Smooth muscle cell of the brain vasculature (primary cell): Measurements from ENCODE around the gene FAM20B.
A peak's percentile ranks its signal among the peaks of the same experiment; 100 is the strongest.
"Not testable (repeated sequence)": the region's sequence is repeated elsewhere in the genome, so short reads cannot be mapped to it uniquely, and the experiment has no call there.

Experiments used
- DNase-seq: peaks from one replicate; pipeline ENCODE4 v3.0.0-alpha.2; 2012; ENCODE audit warnings: low read depth, low spot score

Gene FAM20B, protein sequence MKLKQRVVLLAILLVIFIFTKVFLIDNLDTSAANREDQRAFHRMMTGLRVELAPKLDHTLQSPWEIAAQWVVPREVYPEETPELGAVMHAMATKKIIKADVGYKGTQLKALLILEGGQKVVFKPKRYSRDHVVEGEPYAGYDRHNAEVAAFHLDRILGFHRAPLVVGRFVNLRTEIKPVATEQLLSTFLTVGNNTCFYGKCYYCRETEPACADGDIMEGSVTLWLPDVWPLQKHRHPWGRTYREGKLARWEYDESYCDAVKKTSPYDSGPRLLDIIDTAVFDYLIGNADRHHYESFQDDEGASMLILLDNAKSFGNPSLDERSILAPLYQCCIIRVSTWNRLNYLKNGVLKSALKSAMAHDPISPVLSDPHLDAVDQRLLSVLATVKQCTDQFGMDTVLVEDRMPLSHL

GRCh38 chr1:179025125-179025974 is at the start of gene FAM20B:
FAM20B (plus strand) TSS chr1:179025894; CDS start chr1:179043848, 17,954 bp downstream.
- DNase-seq = peak; percentile 80

GRCh38 chr1:178976541-178976940 is 49.2 kb upstream of the FAM20B start:
- DNase-seq = no peak

- DNase-seq = no peak
These were observed 39.5 kb upstream of the FAM20B start for GRCh38 chr1:178986204-178986603.

DNA sequence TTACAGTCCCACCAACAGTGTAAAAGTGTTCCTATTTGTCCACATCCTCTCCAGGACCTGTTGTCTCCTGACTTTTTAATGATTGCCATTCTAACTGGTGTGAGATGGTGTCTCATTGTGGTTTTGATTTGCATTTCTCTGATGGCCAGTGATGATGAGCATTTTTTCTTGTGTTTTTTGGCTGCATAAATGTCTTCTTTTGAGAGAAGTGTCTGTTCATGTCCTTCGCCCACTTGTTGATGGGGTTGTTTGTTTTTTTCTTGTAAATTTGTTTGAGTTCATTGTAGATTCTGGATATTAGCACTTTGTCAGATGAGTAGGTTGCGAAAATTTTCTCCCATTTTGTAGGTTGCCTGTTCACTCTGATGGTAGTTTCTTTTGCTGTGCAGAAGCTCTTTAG is 37.5 kb upstream of the FAM20B start:
- DNase-seq = not testable (repeated sequence)

GRCh38 chr1:178993559-178993958 is 32.1 kb upstream of the FAM20B start:
- DNase-seq = no peak

- no peak for DNase-seq
These were observed 28.3 kb upstream of the FAM20B start for GRCh38 chr1:178997428-178997827.

- no peak for DNase-seq
These were observed 27.4 kb upstream of the FAM20B start for GRCh38 chr1:178998295-178998694.

- no peak for DNase-seq
These were observed 26.6 kb upstream of the FAM20B start for GRCh38 chr1:178999061-178999460.

DNA sequence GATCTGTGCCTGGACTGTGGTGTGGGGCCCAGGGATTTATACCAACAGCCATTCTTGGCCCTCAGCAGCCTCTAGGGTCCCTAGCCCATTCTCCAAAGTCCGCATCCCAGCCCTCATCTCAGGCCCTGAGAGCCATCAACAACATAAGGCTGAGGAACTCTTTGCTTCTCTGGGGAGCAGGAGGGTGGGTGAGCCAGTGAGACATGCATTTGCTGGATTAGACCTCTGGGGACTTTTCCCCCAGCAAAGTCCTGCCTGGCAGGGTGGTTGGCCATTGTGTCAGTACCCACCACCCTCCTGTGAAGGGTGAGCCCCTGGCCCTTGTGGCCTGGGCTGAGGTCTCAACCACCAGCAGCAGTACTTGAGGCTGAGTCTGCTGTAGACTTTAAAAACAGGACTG is 24.2 kb upstream of the FAM20B start:
- no peak for DNase-seq

DNA sequence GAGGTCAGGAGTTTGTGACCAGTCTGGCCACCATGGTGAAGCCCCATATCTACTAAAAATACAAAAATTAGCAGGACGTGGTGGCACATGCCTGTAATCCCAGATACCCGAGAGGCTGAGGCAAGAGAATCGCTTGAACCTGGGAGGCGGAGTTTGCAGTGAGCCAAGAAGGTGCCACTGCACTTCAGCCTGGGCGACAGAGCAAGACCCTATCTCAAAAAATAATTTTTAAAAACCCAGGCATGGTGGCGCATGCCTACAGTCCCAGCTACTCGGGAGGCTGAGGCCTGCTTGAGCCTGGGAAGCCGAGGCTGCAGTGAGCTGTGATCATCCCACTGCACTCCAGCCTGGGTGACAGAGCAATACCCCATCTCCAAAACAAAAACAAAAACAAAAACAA is 23.6 kb upstream of the FAM20B start:
- not testable (repeated sequence) for DNase-seq

- peak; percentile 70 for DNase-seq
These were observed 22.9 kb upstream of the FAM20B start for GRCh38 chr1:179002552-179003345.

- no peak for DNase-seq
These were observed 22.1 kb upstream of the FAM20B start for GRCh38 chr1:179003512-179004066.

DNA sequence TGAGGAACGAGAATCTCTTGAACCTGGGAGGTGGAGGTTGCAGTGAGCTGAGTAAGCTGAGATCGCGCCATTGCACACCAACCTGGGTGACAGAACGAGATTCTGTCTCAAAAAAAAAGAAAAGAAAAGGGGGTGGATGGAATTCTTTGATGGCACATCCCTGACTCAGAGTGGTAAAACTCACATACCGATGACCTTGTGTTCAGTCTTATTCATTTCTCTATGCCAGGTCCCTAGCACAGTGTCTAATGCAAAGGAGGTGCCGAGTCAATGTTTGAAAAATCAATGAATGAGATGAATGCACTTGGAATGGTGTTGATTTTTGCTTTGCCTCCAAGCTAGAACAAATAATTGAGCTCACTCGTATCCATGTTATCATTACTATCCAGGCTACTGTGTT is 18.5 kb upstream of the FAM20B start:
- DNase-seq = no peak

DNA sequence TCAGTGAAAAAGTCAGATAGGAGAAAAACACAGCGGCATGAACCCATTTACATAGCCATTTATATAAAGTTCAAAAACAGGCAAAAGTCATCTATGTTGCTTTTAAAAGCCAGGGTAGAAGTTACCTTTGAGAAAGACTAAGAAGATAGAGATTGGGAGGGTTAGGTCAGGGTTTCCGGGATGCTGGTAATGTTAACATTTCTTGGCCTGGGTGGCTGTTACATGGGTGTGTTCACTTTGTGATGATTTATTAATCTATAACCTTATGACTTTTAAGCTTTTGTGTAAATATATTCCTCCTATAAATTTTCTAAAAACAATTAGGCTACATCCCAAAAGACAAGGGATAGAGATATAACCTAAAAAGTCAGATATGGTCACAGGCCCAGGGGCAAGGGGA is 15.0 kb upstream of the FAM20B start:
- no peak for DNase-seq

GRCh38 chr1:179012038-179012437 is 13.7 kb upstream of the FAM20B start:
- no peak for DNase-seq

DNA sequence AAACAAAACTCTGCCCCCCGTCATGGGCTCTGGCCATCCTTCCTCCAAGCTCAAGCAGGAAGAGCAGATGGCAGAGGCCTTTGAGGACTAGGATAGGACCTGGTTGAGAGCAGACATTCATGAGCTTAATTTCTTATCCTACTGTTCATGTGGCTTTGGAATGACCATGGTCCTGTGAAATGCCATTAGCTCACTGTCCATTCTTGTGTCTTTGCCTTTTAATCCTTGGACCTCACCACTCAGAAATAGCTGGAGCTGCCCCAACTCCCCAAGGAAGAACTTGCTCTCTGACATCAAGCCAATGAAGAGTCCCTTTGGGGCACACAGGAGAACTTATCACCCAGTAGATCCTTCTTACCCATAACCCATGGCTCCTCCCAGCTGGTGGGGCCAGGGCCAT is 11.6 kb upstream of the FAM20B start:
- DNase-seq = no peak

GRCh38 chr1:179015396-179015795 is 10.3 kb upstream of the FAM20B start:
- DNase-seq = no peak

DNA sequence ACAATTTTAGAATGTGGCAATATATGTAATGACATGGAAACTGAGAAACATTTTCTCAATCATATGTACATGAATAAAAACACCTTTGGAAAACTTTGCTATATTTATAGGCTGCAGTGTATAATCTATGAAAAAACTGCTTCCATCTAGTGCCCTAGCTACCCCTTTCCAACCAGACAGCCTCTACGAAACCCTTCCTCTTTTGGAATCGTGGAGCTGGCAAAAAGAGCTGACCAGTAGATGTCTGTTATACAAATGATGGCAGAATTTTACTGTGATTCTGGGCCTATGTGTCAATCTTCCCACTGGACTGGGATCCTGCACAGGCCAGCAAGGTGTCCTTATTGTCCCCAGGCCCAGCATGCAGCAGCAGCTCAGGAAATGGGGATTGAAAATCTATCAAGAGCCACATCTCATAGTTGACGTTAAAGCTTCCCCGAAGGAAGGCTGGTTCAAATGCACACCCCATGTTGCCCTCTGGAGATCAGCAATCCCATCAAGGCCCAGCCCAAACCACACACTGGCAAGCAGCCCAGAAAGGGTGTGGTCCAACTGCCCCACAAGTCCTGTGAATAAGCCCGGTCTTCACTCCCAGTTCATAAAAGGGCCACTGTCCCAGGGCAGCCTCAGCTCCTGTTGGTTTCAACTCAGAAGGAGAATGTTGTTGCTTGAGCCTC is 8.8 kb upstream of the FAM20B start:
- DNase-seq = peak; percentile 75

- no peak for DNase-seq
These were observed 8.0 kb upstream of the FAM20B start for GRCh38 chr1:179017383-179018326.

DNA sequence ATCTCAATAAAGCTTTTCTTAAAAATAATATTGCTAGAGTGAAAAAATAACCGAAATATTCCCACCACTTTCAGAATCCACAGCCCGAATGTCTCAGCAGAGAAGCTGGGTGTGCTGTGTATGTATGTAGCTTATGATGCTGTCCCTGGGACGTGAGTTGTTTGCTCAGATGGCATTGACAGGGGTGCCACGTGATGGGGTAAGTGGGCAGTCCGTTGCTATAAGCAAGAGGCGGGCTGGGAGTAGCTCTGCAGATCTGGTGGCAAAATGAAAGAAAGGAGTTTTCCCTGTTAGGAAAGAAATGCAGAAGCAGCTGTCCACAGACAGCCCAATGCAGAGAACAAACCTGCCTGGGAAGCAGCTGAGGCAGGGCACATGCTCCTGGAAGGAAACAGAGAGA is 3.8 kb upstream of the FAM20B start:
- DNase-seq = no peak
